Hepatocyte (in vitro differentiated cells): ENCODE data around the gene PLCB2. TPM values are rescaled to one million over a fixed set of nuclear protein-coding genes. Genes with fewer than 3 reads are reported as not detected.
A peak's percentile ranks its signal among the peaks of the same experiment; 100 is the strongest.

Source experiments
- DNase-seq: peaks from one replicate; pipeline ENCODE4 v3.0.0-alpha.2; 2016; ENCODE audit warnings: low spot score
- H2AFZ ChIP-seq: fragments of 200-600 bp; sonication (generic); 2 replicates; pipeline ENCODE4 v1.6.0; 2016; ENCODE audit warnings: antibody characterized with exemption, mild to moderate bottlenecking
- H3K27ac ChIP-seq: fragments of 200-600 bp; sonication (generic); 2 replicates; pipeline ENCODE4 v1.5.1; 2016; ENCODE audit warnings: mild to moderate bottlenecking
- H3K27me3 ChIP-seq: fragments of 200-600 bp; sonication (generic); 2 replicates; pipeline ENCODE4 v1.6.1; 2016
- H3K36me3 ChIP-seq: fragments of 200-600 bp; sonication (generic); replicated peaks from 2 replicates; pipeline ENCODE4 v1.5.1; 2016; ENCODE audit warnings: low read depth; ENCODE audit not compliant: insufficient read depth
- H3K4me1 ChIP-seq: fragments of 200-600 bp; sonication (generic); 2 replicates; pipeline ENCODE4 v1.5.1; 2016; ENCODE audit warnings: mild to moderate bottlenecking, moderate library complexity; ENCODE audit not compliant: insufficient read depth
- H3K4me2 ChIP-seq: fragments of 200-600 bp; sonication (generic); 2 replicates; pipeline ENCODE4 v1.6.0; 2016
- H3K4me3 ChIP-seq: fragments of 200-600 bp; sonication (generic); 2 replicates; pipeline ENCODE4 v1.5.1; 2016; ENCODE audit warnings: mild to moderate bottlenecking
- H3K79me2 ChIP-seq: fragments of 200-600 bp; sonication (generic); 2 replicates; pipeline ENCODE4 v1.6.0; 2017; ENCODE audit warnings: mild to moderate bottlenecking
- H3K9me2 ChIP-seq: fragments of 200-600 bp; sonication (generic); replicated peaks from 2 replicates; pipeline ENCODE4 v1.6.0; 2017; ENCODE audit warnings: mild to moderate bottlenecking; ENCODE audit not compliant: insufficient read depth
- H3K9me3 ChIP-seq: fragments of 200-600 bp; sonication (generic); 2 replicates; pipeline ENCODE4 v1.5.1; 2016; ENCODE audit warnings: low read depth, mild to moderate bottlenecking
- H4K20me1 ChIP-seq: fragments of 200-600 bp; sonication (generic); 2 replicates; pipeline ENCODE4 v1.6.0; 2016; ENCODE audit warnings: mild to moderate bottlenecking; ENCODE audit not compliant: insufficient read depth, poor library complexity, severe bottlenecking
- EZH2 ChIP-seq: fragments of 200-600 bp; sonication (generic); IDR thresholded peaks from 2 replicates; pipeline ENCODE4 v1.6.1; 2016; ENCODE audit warnings: antibody characterized with exemption, mild to moderate bottlenecking, borderline replicate concordance
- EZH2phosphoT487 ChIP-seq: fragments of 200-600 bp; sonication (generic); IDR thresholded peaks from one replicate; pipeline ENCODE4 v1.6.1; 2018; ENCODE audit warnings: antibody characterized with exemption, mild to moderate bottlenecking, low read depth, moderate library complexity; ENCODE audit not compliant: unreplicated experiment, severe bottlenecking
- WGBS: methylation state at CpG from one replicate; pipeline ENCODE4 v1.1.6; 2016; ENCODE audit warnings: low lambda C conversion rate; ENCODE audit errors: missing lambda C conversion rate; 5-methylcytosine and 5-hydroxymethylcytosine counted together
- polyA plus RNA-seq: library from polyadenylated mRNA; unstranded; fragments of >200 nt; fragmentation: Nextera tagmentation; extraction: Ambion mirVana; gene quantifications from 2 replicates; pipeline ENCODE4 v1.2.1, GENCODE V29; 2016
- total RNA-seq: library from RNA; depleted of rRNA; stranded (reverse); fragments of >200 nt; gene quantifications from 2 replicates; pipeline ENCODE4 v1.2.3, GENCODE V29; 2014
- TF ChIP-seq, protein P1 (sequence below): fragments of 200-600 bp; sonication (generic); IDR thresholded peaks from 2 replicates; pipeline ENCODE4 v1.5.1; 2016; ENCODE audit warnings: antibody characterized with exemption, mild to moderate bottlenecking; ENCODE audit not compliant: poor library complexity

Gene PLCB2
- total and polyA plus RNA-seq, 2 experiments from 2014 or later = 1.7 to 4.4 TPM

DNA sequence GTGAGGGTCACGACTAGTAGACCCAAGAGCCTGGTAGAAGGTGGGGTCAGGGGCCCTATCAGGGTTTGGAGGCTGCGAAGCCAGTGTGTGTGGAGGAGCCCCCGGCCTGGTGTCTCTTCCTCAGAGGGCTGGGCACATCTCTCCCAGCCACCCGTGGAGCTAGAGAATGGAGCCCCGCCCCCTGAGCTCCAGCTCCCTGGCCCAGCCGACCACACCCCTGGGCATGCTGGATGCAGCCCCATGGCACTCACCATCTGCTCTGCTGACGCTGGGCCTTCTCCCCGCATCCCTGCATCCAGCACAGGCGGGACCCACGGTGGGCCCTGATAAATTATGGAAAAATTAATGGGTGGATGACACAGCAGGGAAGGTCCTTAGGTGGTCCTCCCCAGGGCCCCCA, 42.4 kb downstream of the PLCB2 start:
- TF ChIP-seq EZH2 (no peak), EZH2phosphoT487 (no peak)
- TF ChIP-seq, protein P1, sequence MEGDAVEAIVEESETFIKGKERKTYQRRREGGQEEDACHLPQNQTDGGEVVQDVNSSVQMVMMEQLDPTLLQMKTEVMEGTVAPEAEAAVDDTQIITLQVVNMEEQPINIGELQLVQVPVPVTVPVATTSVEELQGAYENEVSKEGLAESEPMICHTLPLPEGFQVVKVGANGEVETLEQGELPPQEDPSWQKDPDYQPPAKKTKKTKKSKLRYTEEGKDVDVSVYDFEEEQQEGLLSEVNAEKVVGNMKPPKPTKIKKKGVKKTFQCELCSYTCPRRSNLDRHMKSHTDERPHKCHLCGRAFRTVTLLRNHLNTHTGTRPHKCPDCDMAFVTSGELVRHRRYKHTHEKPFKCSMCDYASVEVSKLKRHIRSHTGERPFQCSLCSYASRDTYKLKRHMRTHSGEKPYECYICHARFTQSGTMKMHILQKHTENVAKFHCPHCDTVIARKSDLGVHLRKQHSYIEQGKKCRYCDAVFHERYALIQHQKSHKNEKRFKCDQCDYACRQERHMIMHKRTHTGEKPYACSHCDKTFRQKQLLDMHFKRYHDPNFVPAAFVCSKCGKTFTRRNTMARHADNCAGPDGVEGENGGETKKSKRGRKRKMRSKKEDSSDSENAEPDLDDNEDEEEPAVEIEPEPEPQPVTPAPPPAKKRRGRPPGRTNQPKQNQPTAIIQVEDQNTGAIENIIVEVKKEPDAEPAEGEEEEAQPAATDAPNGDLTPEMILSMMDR = no peak
- H3K9me3 ChIP-seq = no peaks in the 10 kb centered on the region
- H3K36me3 ChIP-seq = no peaks in the 10 kb centered on the region
- no peaks in the 10 kb centered on the region for H3K9me2 ChIP-seq
- no peaks in the 10 kb centered on the region for H3K79me2 ChIP-seq
- peaks cover 11% of the 10 kb centered on the region for H3K4me1 ChIP-seq
- WGBS = 84% methylated on average over 10 of the region's 10 CpGs
- no peak overlapping the region for H3K4me2 ChIP-seq
- H2AFZ ChIP-seq = no peak overlapping the region
- H3K4me3 ChIP-seq = no peak overlapping the region
- no peak overlapping the region for H3K27ac ChIP-seq
- H4K20me1 ChIP-seq = no peaks in the 10 kb centered on the region
- no peak for DNase-seq
- no peaks in the 10 kb centered on the region for H3K27me3 ChIP-seq

DNA sequence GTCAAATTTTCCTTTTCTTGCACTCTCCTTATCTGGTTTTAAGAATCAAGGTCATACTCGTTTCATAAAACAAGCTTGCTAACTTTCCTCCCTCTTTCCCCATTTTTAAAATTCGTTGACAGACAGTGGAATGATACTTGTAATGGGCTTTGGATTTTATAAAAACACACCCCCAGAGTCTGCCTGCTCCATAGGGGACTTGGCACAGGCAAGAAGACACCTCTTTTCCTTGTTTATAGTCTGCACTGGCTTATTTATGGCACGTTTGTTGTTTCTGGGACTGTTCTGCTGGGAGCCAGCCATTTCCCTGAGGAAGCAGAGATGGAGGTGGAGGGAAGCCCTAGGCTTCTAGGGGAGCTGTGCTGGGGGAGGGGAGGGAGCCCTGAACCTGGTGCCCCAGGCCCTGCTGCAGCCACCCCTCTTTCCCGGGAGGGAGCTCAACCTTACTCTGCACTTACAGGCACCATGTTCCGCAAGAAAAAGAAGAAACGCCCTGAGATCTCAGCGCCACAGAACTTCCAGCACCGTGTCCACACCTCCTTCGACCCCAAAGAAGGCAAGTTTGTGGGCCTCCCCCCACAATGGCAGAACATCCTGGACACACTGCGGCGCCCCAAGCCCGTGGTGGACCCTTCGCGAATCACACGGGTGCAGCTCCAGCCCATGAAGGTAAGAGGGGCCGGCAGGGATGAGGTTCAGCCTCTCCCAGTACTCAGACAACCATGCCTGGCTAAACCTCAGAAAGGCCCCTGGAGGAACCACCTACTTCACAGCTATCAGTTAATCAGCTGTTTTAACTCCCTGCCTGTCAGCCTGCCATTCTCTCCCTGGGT, 43.2 kb downstream of the PLCB2 start:
- WGBS = 86% methylated on average over 16 of the region's 16 CpGs
- Histone ChIP-seq H2AFZ (no peak overlapping the region), H3K79me2 (no peaks in the 10 kb centered on the region)

DNA sequence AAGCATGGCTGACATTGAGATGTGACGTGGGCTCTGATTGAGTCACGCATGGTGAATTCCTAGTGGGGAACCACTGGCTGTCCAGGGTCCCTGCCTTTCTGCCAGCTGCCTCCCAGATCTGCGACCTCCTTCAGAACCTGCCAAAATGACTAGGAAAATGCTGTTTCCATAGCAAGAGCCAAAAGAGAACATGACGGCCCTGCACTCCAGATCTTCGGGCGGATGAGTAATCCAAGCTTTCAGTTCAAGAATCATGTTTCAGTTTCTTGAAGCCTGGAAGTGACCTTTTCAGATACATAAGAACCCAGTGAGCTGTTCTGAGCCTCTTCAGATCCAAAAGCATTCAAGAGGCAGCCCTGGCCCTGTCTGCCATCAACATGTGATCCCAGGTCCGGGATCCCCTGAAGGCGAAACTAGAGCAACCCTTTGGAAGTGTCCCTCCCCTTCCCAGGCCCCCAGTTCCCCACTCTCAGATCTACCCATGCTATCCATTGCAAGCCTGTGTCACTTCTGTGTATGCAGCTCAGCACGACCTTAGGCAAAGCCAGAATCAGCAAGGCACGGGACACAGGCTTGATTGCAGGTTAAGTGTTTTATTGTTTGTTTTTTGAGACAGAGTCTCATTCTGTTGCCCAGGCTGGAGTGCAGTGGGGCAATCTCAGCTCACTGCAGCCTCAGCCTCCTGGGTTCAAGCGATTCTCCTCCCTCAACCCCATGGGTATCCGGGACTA, 44.5 kb downstream of the PLCB2 start:
- peaks cover 11% of the 10 kb centered on the region for H3K4me1 ChIP-seq
- DNase-seq = no peak
- no peak overlapping the region for H2AFZ ChIP-seq
- peak overlapping the region; percentile 10 for H3K27ac ChIP-seq
- no peaks in the 10 kb centered on the region for H3K9me2 ChIP-seq
- 65% methylated on average over 12 of the region's 12 CpGs for WGBS
- H3K36me3 ChIP-seq = no peaks in the 10 kb centered on the region
- H3K4me3 ChIP-seq = no peak overlapping the region
- TF ChIP-seq EZH2phosphoT487 = no peak
- TF ChIP-seq, protein P1 = no peak
- no peak for TF ChIP-seq EZH2
- no peaks in the 10 kb centered on the region for H3K27me3 ChIP-seq
- no peaks in the 10 kb centered on the region for H3K9me3 ChIP-seq
- no peak overlapping the region for H3K4me2 ChIP-seq
- no peaks in the 10 kb centered on the region for H3K79me2 ChIP-seq
- no peaks in the 10 kb centered on the region for H4K20me1 ChIP-seq

More for the DNA sequence above, 43.2 kb downstream of the PLCB2 start:
- Histone ChIP-seq H3K9me3 (no peaks in the 10 kb centered on the region), H3K27me3 (no peaks in the 10 kb centered on the region), H3K27ac (no peak overlapping the region), H4K20me1 (no peaks in the 10 kb centered on the region), H3K4me1 (peaks cover 11% of the 10 kb centered on the region), H3K4me3 (no peak overlapping the region), H3K36me3 (no peaks in the 10 kb centered on the region), H3K9me2 (no peaks in the 10 kb centered on the region), H3K4me2 (no peak overlapping the region)
- DNase-seq = no peak
- TF ChIP-seq, protein P1 = no peak
- TF ChIP-seq EZH2 (no peak), EZH2phosphoT487 (no peak)
